C4-2B (cell line): ENCODE results near the gene NFATC3.
A peak's percentile ranks its signal among the peaks of the same experiment; 100 is the strongest.

ENCODE experiments used
- H3K27ac ChIP-seq: fragments of 450-650 bp; 2 replicates; pipeline ENCODE4 v1.5.1; 2017
- ZFX ChIP-seq: fragments of 450-650 bp; IDR thresholded peaks from 2 replicates; pipeline ENCODE4 v1.6.1; 2017
- TF ChIP-seq, protein P1 (sequence below): fragments of 450-650 bp; conservative IDR thresholded peaks from 2 replicates; pipeline ENCODE4 v1.5.1; 2017; ENCODE audit warnings: mild to moderate bottlenecking

Gene NFATC3

DNA sequence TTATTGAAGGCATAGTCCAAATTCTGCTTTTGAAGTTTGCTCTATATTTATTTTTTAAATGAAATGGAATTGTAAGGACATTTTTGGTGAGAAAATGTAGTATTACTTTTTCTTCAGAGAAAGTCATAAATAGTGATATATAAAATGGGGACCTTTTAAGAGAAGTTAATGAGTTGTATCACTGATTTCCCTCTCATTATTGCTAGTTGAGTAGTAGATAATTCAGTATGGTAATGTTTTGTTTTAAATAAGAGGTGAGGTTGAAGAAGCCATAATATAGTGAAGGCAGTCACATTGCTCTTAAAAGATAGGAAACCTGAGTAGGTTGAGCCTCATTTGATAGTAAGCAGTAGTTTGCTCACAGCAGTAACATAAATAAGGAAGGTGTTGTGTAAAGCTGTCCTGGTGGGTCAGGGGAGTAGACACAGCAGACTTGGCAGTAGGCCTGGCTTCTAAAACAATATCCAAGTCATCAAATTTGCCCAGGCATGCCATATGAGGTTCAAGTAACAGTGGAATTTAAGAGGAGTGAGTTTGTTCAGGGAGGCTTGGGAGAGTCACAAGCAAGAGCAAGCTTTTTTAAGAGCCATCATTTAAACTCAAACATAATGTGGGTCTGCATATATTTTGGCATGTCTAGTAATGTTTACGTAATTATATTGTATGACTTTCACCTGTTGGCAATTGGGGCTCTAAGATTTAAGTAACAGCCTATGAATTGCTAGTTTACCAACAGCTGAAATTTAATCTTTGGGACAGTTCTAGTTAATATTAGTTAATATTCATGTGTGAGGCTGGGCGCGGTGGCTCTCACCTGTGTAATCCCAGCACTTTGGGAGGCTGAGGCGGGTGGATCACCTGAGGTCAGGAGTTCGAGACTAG, 6.5 kb downstream of the NFATC3 start:
- TF ChIP-seq, protein P1, sequence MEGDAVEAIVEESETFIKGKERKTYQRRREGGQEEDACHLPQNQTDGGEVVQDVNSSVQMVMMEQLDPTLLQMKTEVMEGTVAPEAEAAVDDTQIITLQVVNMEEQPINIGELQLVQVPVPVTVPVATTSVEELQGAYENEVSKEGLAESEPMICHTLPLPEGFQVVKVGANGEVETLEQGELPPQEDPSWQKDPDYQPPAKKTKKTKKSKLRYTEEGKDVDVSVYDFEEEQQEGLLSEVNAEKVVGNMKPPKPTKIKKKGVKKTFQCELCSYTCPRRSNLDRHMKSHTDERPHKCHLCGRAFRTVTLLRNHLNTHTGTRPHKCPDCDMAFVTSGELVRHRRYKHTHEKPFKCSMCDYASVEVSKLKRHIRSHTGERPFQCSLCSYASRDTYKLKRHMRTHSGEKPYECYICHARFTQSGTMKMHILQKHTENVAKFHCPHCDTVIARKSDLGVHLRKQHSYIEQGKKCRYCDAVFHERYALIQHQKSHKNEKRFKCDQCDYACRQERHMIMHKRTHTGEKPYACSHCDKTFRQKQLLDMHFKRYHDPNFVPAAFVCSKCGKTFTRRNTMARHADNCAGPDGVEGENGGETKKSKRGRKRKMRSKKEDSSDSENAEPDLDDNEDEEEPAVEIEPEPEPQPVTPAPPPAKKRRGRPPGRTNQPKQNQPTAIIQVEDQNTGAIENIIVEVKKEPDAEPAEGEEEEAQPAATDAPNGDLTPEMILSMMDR, result no peak
- no peak for TF ChIP-seq ZFX
- H3K27ac ChIP-seq, result peak overlapping the region; percentile 32; the same call in 1 of the 2 replicates

DNA sequence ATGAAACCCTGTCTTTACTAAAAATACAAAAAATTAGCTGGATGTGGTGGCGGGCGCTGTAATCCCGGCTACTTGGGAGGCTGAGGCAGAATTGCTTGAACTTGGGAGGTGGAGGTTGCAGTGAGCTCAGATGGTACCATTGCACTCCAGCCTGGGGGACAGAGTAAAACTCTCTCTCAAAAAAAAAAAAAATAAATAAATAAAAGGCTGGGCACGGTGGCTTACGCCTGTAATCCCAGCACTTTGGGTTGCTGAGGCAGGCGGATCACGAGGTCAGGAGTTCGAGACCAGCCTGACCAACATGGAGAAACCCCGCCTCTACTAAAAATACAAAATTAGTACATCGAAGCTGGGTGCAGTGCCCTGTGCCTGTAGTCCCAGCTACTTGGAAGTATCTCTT, 7.1 kb downstream of the NFATC3 start:
- H3K27ac ChIP-seq, result peak overlapping the region; percentile 32; the same call in 1 of the 2 replicates

DNA sequence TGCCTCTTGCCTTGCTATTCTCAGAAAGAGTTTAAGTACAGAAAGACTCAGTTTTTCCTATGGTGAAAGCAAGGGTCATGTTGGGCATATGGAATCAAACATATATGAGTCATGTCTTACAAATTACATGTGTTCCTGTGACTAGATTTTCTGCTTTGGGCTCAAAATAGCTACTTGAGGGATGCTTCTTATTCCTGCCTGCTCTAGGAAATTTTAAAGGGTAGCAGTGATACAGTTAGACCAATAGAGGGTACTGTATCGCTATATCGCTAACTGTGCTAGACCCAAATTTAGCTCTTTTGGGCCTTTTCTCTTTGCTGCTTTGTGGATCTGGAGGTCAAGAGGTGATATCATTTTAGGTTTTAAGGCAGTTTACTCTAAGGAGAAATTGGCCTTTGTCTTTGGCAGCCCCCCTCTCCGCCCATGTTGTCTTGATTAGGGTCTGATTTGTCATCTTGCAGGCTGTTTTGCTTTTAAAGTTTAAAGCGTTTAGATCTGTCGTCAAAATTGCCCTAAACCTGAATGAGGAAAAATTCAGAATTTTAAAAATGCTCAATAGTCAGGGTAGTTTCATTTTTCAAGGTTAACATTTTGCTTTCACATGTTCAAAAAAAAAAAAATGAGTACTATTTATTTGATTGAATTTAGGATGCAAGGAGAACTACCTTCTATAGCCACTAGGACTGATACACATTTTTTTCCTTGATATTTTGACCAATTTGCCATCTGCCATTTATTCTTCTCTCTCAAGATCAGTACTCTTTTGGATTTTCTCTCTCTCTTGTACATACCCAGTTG, 8.8 kb downstream of the NFATC3 start:
- no peak overlapping the region for H3K27ac ChIP-seq
- TF ChIP-seq ZFX, result no peak
- TF ChIP-seq, protein P1, result no peak; the same call in 1 of the 2 replicates

DNA sequence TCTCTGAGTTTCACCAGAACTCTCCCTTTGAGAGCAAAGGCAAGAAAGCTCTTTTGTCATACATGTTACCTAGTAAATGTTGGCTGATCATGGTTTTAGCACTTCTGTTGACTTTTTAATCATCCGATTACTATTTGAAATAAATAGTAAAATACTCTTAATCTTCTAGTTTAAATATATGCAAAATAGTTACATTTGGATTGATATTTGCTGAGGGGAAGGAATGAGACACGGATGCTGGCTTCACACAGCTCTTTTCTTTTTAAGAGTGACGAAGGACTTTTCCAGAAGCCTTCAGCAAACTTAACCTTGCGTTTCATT, 9.4 kb downstream of the NFATC3 start:
- H3K27ac ChIP-seq, result no peak overlapping the region
- no peak for TF ChIP-seq ZFX
- TF ChIP-seq, protein P1, result no peak

DNA sequence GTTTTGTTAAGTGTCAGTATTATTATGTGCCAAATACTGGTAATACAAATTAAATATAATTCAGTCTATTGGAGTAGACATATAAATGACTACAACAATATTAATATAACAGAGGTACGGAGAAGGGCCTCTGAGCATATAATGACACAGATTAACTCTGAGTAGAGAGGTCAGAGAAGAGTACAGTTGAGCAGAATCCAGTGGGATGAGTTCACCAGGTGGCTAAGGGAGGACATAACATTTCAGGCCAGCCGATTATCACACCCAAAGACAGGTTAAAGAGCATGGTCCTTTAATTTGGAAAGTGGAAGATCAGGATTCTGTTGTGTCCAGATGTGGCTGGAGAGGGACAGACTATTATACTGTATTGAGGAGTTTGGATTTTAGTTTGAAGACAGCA, 11.3 kb downstream of the NFATC3 start:
- no peak overlapping the region for H3K27ac ChIP-seq
- TF ChIP-seq ZFX, result no peak
- TF ChIP-seq, protein P1, result no peak

DNA sequence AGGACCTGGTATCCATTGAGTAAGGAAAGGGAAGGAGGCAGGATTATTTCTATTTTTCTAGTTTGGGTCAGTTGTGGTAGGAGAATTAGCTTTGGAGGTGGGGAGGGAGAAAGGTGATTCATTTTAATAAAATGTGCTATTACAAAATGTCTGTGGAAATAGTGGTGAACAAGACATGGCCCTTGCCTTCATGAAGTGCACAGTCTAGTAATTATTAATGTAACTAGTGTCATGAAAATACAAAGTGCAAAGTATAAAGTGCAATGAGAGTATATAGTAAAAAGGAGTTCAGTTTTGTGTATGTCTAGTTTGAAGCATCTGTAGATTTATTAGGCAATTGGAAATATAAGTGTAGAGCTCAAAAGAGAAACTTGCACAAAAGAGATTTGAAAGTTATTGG, 11.9 kb downstream of the NFATC3 start:
- no peak for TF ChIP-seq ZFX
- TF ChIP-seq, protein P1, result no peak
- no peak overlapping the region for H3K27ac ChIP-seq

DNA sequence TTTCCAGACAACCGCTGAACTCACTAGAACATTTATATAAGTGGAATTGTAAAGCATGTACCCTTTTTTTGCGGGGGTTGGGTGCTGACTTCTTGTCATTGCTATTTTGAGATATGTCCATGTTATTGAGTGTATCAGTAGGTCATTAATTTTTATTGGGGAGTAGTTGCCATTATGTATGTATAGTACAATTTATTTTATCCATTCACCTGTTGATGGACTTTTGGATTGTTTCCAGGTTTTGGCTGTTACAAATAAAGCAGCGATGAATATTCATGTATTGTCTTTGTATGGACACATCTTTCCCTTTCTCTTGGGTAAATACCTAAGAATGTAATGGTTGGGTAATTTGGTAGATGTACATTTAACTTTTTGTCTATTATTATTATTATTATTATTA, 12.7 kb downstream of the NFATC3 start:
- TF ChIP-seq ZFX, result no peak
- TF ChIP-seq, protein P1, result no peak

More for the DNA sequence above, 12.7 kb downstream of the NFATC3 start:
- H3K27ac ChIP-seq, result no peak overlapping the region
